Stimulated activated CD8-positive, alpha-beta memory T cell treated with anti-CD3 and anti-CD28 coated beads, Interleukin-4, amount 100 ng/mL, for 24 hours (primary cell): ENCODE data around the gene PIK3R2.
A peak's percentile ranks its signal among the peaks of the same experiment; 100 is the strongest.
"Not testable (repeated sequence)": the region's sequence is repeated elsewhere in the genome, so short reads cannot be mapped to it uniquely, and the experiment has no call there.

Source experiments
- DNase-seq: peaks from one replicate; pipeline ENCODE4 v3.0.0-alpha.2; 2020; ENCODE audit warnings: low read depth

Gene PIK3R2

DNA sequence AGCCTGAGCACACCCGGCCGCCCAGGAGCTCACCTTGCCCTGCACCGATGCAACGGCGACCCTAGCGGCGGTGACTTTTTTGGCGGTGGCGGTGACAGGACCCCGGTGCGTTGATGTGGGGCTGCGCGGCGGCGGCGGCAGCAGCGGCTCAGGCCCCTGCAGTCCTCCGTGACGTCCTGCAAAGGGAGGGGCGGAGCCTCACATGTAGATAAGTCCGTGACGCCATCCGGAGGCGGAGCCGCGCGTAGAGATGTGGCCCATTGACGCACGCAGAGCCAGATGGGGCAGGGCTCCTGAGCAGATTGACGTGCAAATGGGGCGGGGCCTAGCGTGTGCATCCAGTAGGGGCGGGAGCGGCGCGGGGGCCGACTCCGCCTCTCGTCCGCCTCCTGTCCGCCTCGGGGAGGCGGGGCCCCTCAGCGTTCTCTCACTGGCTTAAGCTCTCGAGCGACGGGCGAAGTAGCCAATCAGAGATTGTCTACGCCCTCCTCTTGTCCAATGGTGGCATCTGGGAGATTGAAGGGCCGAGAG lies 51.0 kb downstream of the PIK3R2 start, which contains the start of gene RAB3A:
RAB3A (minus strand) TSS at position 180 of the 531 bp plus-strand sequence. CDS start 1,302 bp downstream, outside the sequence.
- peak; percentile 99 for DNase-seq

- DNase-seq = no peak
Measured at GRCh38 chr19:18204394-18205199, 51.6 kb downstream of the PIK3R2 start.

GRCh38 chr19:18205200-18205892 lies 52.4 kb downstream of the PIK3R2 start:
- DNase-seq = no peak

GRCh38 chr19:18206018-18206417 lies 53.1 kb downstream of the PIK3R2 start:
- no peak for DNase-seq

- no peak for DNase-seq
Measured at GRCh38 chr19:18208098-18208951, 55.4 kb downstream of the PIK3R2 start.

GRCh38 chr19:18209912-18210311 lies 56.9 kb downstream of the PIK3R2 start:
- DNase-seq = not testable (repeated sequence)

GRCh38 chr19:18211683-18212082 lies 58.7 kb downstream of the PIK3R2 start:
- DNase-seq = no peak

- DNase-seq = no peak
Measured at GRCh38 chr19:18214779-18215433, 61.9 kb downstream of the PIK3R2 start.

DNA sequence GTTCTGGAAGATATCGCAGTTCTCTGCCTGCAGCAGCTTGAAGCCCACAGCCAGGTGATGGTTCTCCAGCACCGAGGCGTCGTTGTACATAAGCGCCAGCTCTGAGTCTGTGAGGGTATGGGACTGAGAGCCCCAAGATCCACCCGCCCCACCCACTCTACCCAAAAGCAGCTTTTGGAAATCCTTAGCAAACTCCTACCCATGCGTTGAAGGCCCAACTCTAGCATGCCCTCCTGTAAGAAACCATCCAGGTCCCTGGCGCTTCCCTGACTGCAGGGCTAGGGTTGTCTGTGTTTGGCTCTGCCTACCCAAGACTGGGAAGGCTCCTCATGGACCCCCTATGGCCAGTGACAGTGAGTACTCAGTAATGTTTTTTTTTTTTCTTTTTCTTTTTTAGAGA lies 63.8 kb downstream of the PIK3R2 start:
- DNase-seq = no peak

DNA sequence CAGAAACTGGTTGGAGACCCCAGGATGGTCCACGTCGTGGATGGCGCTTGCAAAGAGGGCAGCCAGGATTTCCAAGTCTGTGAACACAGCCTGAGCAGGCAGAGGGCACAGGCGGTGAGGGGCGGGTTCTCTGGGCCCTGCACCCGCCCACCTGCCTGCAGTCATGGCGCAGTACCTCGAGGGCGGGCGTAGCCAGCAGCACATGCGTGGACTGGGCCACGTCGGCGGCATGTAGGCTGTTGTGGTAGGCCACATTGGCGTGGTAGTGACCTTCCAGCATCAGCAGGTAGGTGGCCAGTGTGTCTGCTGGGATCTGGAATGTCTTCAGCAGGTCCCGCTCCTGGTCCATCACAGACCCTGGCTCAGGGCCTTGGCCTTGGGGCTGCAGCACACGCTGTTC lies 65.2 kb downstream of the PIK3R2 start:
- no peak for DNase-seq

- no peak for DNase-seq
Measured at GRCh38 chr19:18218600-18218999, 65.6 kb downstream of the PIK3R2 start.
